Memory B cell (primary cell): ENCODE data around the gene MYBPC2.
A peak's percentile ranks its signal among the peaks of the same experiment; 100 is the strongest.
"Not testable (repeated sequence)": the region's sequence is repeated elsewhere in the genome, so short reads cannot be mapped to it uniquely, and the experiment has no call there.

Source experiments
- ATAC-seq: fragments of 150-1000 bp; cut with Tn5 transposase; 2 replicates; pipeline ENCODE4 v1.10.0; 2021; ENCODE audit warnings: low read depth, mild to moderate bottlenecking, moderate library complexity
- DNase-seq, 2 donors: peaks; one replicate each; pipeline ENCODE4 v3.0.0; 2022; ENCODE audit warnings: low spot score in 2 of 2
- H3K27ac Mint-ChIP-seq: one replicate; pipeline ENCODE4 v1.8.0; 2022; ENCODE audit warnings: mild to moderate bottlenecking, moderate library complexity, mixed read lengths
- H3K27me3 Mint-ChIP-seq: one replicate; pipeline ENCODE4 v1.8.0; 2022; ENCODE audit warnings: mixed read lengths
- H3K36me3 Mint-ChIP-seq: one replicate; pipeline ENCODE4 v1.8.0; 2022; ENCODE audit warnings: mild to moderate bottlenecking, mixed read lengths
- H3K4me1 Mint-ChIP-seq: one replicate; pipeline ENCODE4 v1.8.0; 2022; ENCODE audit warnings: mixed read lengths
- H3K4me3 Mint-ChIP-seq: one replicate; pipeline ENCODE4 v1.8.0; 2022; ENCODE audit warnings: mild to moderate bottlenecking, moderate library complexity, mixed read lengths
- H3K9me3 Mint-ChIP-seq: one replicate; pipeline ENCODE4 v1.8.0; 2022; ENCODE audit warnings: mixed read lengths

Gene MYBPC2

GRCh38 chr19:50428772-50429463, 3.8 kb upstream of the MYBPC2 start:
- Mint-ChIP-seq H3K9me3 (no peaks in the 10 kb centered on the region), H3K36me3 (peaks cover 6% of the 10 kb centered on the region), H3K27me3 (no peaks in the 10 kb centered on the region), H3K27ac (peak overlapping the region; percentile 95), H3K4me1 (peaks cover 38% of the 10 kb centered on the region), H3K4me3 (no peak overlapping the region)
- ATAC-seq (no peak), DNase-seq (peak in 1 of 2 donors; percentile 44)

GRCh38 chr19:50430888-50431342, 1.8 kb upstream of the MYBPC2 start:
- DNase-seq, result peak; percentile 57 to 73
- peak overlapping the region; percentile 95 for H3K27ac Mint-ChIP-seq
- H3K9me3 Mint-ChIP-seq, result no peaks in the 10 kb centered on the region
- H3K4me3 Mint-ChIP-seq, result peak overlapping the region; percentile 86
- peaks cover 44% of the 10 kb centered on the region for H3K4me1 Mint-ChIP-seq
- H3K36me3 Mint-ChIP-seq, result no peaks in the 10 kb centered on the region
- no peaks in the 10 kb centered on the region for H3K27me3 Mint-ChIP-seq
- peak; percentile 55 for ATAC-seq

GRCh38 chr19:50431343-50432220, 1.1 kb upstream of the MYBPC2 start:
- peak; percentile 59 for ATAC-seq
- H3K9me3 Mint-ChIP-seq, result no peaks in the 10 kb centered on the region
- no peaks in the 10 kb centered on the region for H3K27me3 Mint-ChIP-seq
- H3K4me3 Mint-ChIP-seq, result peak overlapping the region; percentile 86
- peak overlapping the region; percentile 95 for H3K27ac Mint-ChIP-seq
- H3K4me1 Mint-ChIP-seq, result peaks cover 46% of the 10 kb centered on the region
- DNase-seq, result peak; percentile 93 to 97
- H3K36me3 Mint-ChIP-seq, result no peaks in the 10 kb centered on the region

- H3K36me3 Mint-ChIP-seq, result no peaks in the 10 kb centered on the region
- no peaks in the 10 kb centered on the region for H3K27me3 Mint-ChIP-seq
- DNase-seq (no peak), ATAC-seq (no peak)
- peak overlapping the region; percentile 95 for H3K27ac Mint-ChIP-seq
- peak overlapping the region; percentile 82 for H3K4me3 Mint-ChIP-seq
- H3K9me3 Mint-ChIP-seq, result peaks cover 3% of the 10 kb centered on the region
- H3K4me1 Mint-ChIP-seq, result peaks cover 52% of the 10 kb centered on the region
Measured at GRCh38 chr19:50433201-50434180, 799 bp downstream of the MYBPC2 start.

GRCh38 chr19:50434525-50434924, 1.8 kb downstream of the MYBPC2 start:
- Mint-ChIP-seq H3K27me3 (no peaks in the 10 kb centered on the region), H3K4me3 (peak overlapping the region; percentile 70), H3K9me3 (peaks cover 3% of the 10 kb centered on the region), H3K36me3 (no peaks in the 10 kb centered on the region), H3K4me1 (peaks cover 44% of the 10 kb centered on the region), H3K27ac (peak overlapping the region; percentile 73)
- DNase-seq (no peak), ATAC-seq (no peak)

- ATAC-seq, result no peak
- Mint-ChIP-seq H3K4me3 (no peak overlapping the region), H3K36me3 (no peaks in the 10 kb centered on the region), H3K27ac (peak overlapping the region; percentile 30), H3K9me3 (peaks cover 3% of the 10 kb centered on the region), H3K27me3 (no peaks in the 10 kb centered on the region), H3K4me1 (peaks cover 42% of the 10 kb centered on the region)
- DNase-seq, result no peak
Measured at GRCh38 chr19:50435221-50435620, 2.5 kb downstream of the MYBPC2 start.

- no peak for ATAC-seq
Measured at GRCh38 chr19:50435627-50436026, 2.9 kb downstream of the MYBPC2 start.

GRCh38 chr19:50437862-50438449, 5.3 kb downstream of the MYBPC2 start:
- DNase-seq (no peak), ATAC-seq (no peak)
- no peaks in the 10 kb centered on the region for H3K27me3 Mint-ChIP-seq
- H3K9me3 Mint-ChIP-seq, result peaks cover 3% of the 10 kb centered on the region
- H3K4me3 Mint-ChIP-seq, result no peak overlapping the region
- no peak overlapping the region for H3K27ac Mint-ChIP-seq
- H3K36me3 Mint-ChIP-seq, result no peaks in the 10 kb centered on the region
- H3K4me1 Mint-ChIP-seq, result peaks cover 29% of the 10 kb centered on the region

More at GRCh38 chr19:50435627-50436026, 2.9 kb downstream of the MYBPC2 start:
- Mint-ChIP-seq H3K36me3 (no peaks in the 10 kb centered on the region), H3K27ac (peak overlapping the region; percentile 54), H3K27me3 (no peaks in the 10 kb centered on the region), H3K4me1 (peaks cover 42% of the 10 kb centered on the region), H3K4me3 (no peak overlapping the region), H3K9me3 (peaks cover 3% of the 10 kb centered on the region)
- DNase-seq, result no peak

- not testable (repeated sequence) for H3K4me3 Mint-ChIP-seq, H3K9me3 Mint-ChIP-seq, H3K27ac Mint-ChIP-seq, H3K36me3 Mint-ChIP-seq, H3K27me3 Mint-ChIP-seq, DNase-seq, ATAC-seq
- peaks cover 25% of the 10 kb centered on the region for H3K4me1 Mint-ChIP-seq
Measured at GRCh38 chr19:50439130-50439529, 6.4 kb downstream of the MYBPC2 start.

- ATAC-seq (no peak), DNase-seq (no peak)
- Mint-ChIP-seq H3K9me3 (peaks cover 4% of the 10 kb centered on the region), H3K27ac (no peak overlapping the region), H3K27me3 (peaks cover 4% of the 10 kb centered on the region), H3K4me1 (peaks cover 7% of the 10 kb centered on the region), H3K36me3 (no peaks in the 10 kb centered on the region), H3K4me3 (no peak overlapping the region)
Measured at GRCh38 chr19:50444059-50444458, 11.4 kb downstream of the MYBPC2 start.

GRCh38 chr19:50447053-50447452, 14.4 kb downstream of the MYBPC2 start:
- peaks cover 4% of the 10 kb centered on the region for H3K27me3 Mint-ChIP-seq
- DNase-seq, result no peak
- H3K27ac Mint-ChIP-seq, result no peak overlapping the region
- peaks cover 4% of the 10 kb centered on the region for H3K9me3 Mint-ChIP-seq
- peaks cover 5% of the 10 kb centered on the region for H3K4me1 Mint-ChIP-seq
- no peak for ATAC-seq
- no peak overlapping the region for H3K4me3 Mint-ChIP-seq
- H3K36me3 Mint-ChIP-seq, result no peaks in the 10 kb centered on the region

GRCh38 chr19:50447750-50448149, 15.1 kb downstream of the MYBPC2 start:
- Mint-ChIP-seq H3K27ac (no peak overlapping the region), H3K36me3 (no peaks in the 10 kb centered on the region), H3K4me1 (peaks cover 5% of the 10 kb centered on the region), H3K9me3 (peaks cover 4% of the 10 kb centered on the region), H3K4me3 (no peak overlapping the region), H3K27me3 (peaks cover 4% of the 10 kb centered on the region)
- ATAC-seq (no peak), DNase-seq (no peak)

GRCh38 chr19:50449236-50449899, 16.7 kb downstream of the MYBPC2 start:
- no peak overlapping the region for H3K4me3 Mint-ChIP-seq
- H3K27ac Mint-ChIP-seq, result no peak overlapping the region
- H3K4me1 Mint-ChIP-seq, result no peaks in the 10 kb centered on the region
- H3K9me3 Mint-ChIP-seq, result no peaks in the 10 kb centered on the region
- peaks cover under 1% of the 10 kb centered on the region for H3K27me3 Mint-ChIP-seq
- no peaks in the 10 kb centered on the region for H3K36me3 Mint-ChIP-seq
- DNase-seq (no peak), ATAC-seq (no peak)
